Iris pigment epithelial cell (primary cell): Measurements from ENCODE around the gene PLEKHA4.
A peak's percentile ranks its signal among the peaks of the same experiment; 100 is the strongest.
"Not testable (repeated sequence)": the region's sequence is repeated elsewhere in the genome, so short reads cannot be mapped to it uniquely, and the experiment has no call there.

Source experiments
- DNase-seq: peaks from one replicate; pipeline ENCODE4 v3.0.0-alpha.2; 2011; ENCODE audit warnings: low read depth

PLEKHA4 gene

GRCh38 chr19:48862827-48863226 lies 5.6 kb downstream of the PLEKHA4 start:
- DNase-seq = no peak

GRCh38 chr19:48861313-48861712 lies 7.1 kb downstream of the PLEKHA4 start:
- no peak for DNase-seq

- no peak for DNase-seq
Measured at GRCh38 chr19:48859711-48860572, 8.5 kb downstream of the PLEKHA4 start.

GRCh38 chr19:48858984-48859710 lies 9.3 kb downstream of the PLEKHA4 start:
- no peak for DNase-seq

- DNase-seq = no peak
Measured at GRCh38 chr19:48856921-48857320, 11.5 kb downstream of the PLEKHA4 start.

- no peak for DNase-seq
Measured at GRCh38 chr19:48854103-48854502, 14.3 kb downstream of the PLEKHA4 start.

- no peak for DNase-seq
Measured at GRCh38 chr19:48853483-48853882, 14.9 kb downstream of the PLEKHA4 start.

GRCh38 chr19:48852292-48852691 lies 16.1 kb downstream of the PLEKHA4 start:
- no peak for DNase-seq

- not testable (repeated sequence) for DNase-seq
Measured at GRCh38 chr19:48846659-48847058, 21.8 kb downstream of the PLEKHA4 start.

- no peak for DNase-seq
Measured at GRCh38 chr19:48845384-48845783, 23.0 kb downstream of the PLEKHA4 start.

- peak; percentile 54 for DNase-seq
Measured at GRCh38 chr19:48844472-48844871, 23.9 kb downstream of the PLEKHA4 start.

GRCh38 chr19:48842789-48843162 lies 25.6 kb downstream of the PLEKHA4 start:
- DNase-seq = peak; percentile 39

- no peak for DNase-seq
Measured at GRCh38 chr19:48841571-48841970, 26.8 kb downstream of the PLEKHA4 start.

GRCh38 chr19:48841047-48841446 lies 27.4 kb downstream of the PLEKHA4 start:
- no peak for DNase-seq

GRCh38 chr19:48837687-48838086 lies 30.7 kb downstream of the PLEKHA4 start:
- no peak for DNase-seq

GRCh38 chr19:48837051-48837524 lies 31.3 kb downstream of the PLEKHA4 start:
- peak; percentile 91 for DNase-seq

- DNase-seq = peak; percentile 38
Measured at GRCh38 chr19:48836089-48837017, 32.1 kb downstream of the PLEKHA4 start, which contains the start of gene HSD17B14. Gene HSD17B14 (minus strand): TSS chr19:48836491. CDS start chr19:48836411, 80 bp downstream.

GRCh38 chr19:48835734-48836088 lies 32.7 kb downstream of the PLEKHA4 start:
- DNase-seq = peak; percentile 82

GRCh38 chr19:48833977-48834376 lies 34.4 kb downstream of the PLEKHA4 start:
- no peak for DNase-seq

- DNase-seq = no peak
Measured at GRCh38 chr19:48833049-48833448, 35.4 kb downstream of the PLEKHA4 start.

- no peak for DNase-seq
Measured at GRCh38 chr19:48830965-48831364, 37.5 kb downstream of the PLEKHA4 start.

GRCh38 chr19:48830088-48830487 lies 38.3 kb downstream of the PLEKHA4 start:
- no peak for DNase-seq
